Tibial nerve (tissue), 4 donors: ENCODE results near the gene RAG2.

ENCODE experiments used
- CTCF ChIP-seq, 5 experiments: fragments of 200-600 bp in 3 of 5; fragments of 450-650 bp in 2 of 5; sonication (generic) in 3 of 5; IDR thresholded peaks; one replicate each; pipeline ENCODE4 v1.5.1; 2016 to 2019; ENCODE audit warnings: antibody characterized with exemption in 5 of 5, mild to moderate bottlenecking in 3 of 5, moderate library complexity in 2 of 5
- EP300 ChIP-seq, 2 donors: sonication (generic); formaldehyde crosslinking; IDR thresholded peaks; one replicate each; pipeline ENCODE4 v1.6.1; 2017; ENCODE audit warnings: antibody characterized with exemption in 2 of 2, mild to moderate bottlenecking in 1 of 2
- POLR2A ChIP-seq, 2 donors: fragments of 450-650 bp; IDR thresholded peaks; one replicate each; pipeline ENCODE4 v1.6.1; 2017; ENCODE audit warnings: antibody characterized with exemption in 2 of 2, mild to moderate bottlenecking in 2 of 2, moderate library complexity in 2 of 2

GRCh38 chr11:36619502-36619901, 21.5 kb upstream of the RAG2 start:
- TF ChIP-seq CTCF (IDR thresholded peaks at IDR 0.05) (no peak), EP300 (IDR thresholded peaks at IDR 0.05) (no peak), POLR2A (IDR thresholded peaks at IDR 0.05) (no peak)
